Mesendoderm (in vitro differentiated cells): ENCODE data around the gene EPS8. TPM values are rescaled to one million over a fixed set of nuclear protein-coding genes. Genes with fewer than 3 reads are reported as not detected.

ENCODE experiments used
- DNase-seq: peaks from one replicate; pipeline ENCODE4 v3.0.0; 2013
- H2AK5ac ChIP-seq: 2 replicates; pipeline ENCODE4 v1.6.1; 2013; ENCODE audit warnings: low read length, inconsistent platforms
- H2BK120ac ChIP-seq: 2 replicates; pipeline ENCODE4 v1.6.1; 2013; ENCODE audit warnings: low read depth, mild to moderate bottlenecking, low read length, moderate library complexity, mixed read lengths
- H2BK15ac ChIP-seq: replicated peaks from 2 replicates; pipeline ENCODE4 v1.6.1; 2013; ENCODE audit warnings: low read depth, mild to moderate bottlenecking, moderate library complexity
- H2BK5ac ChIP-seq: 2 replicates; pipeline ENCODE4 v1.6.1; 2013; ENCODE audit warnings: low read length, inconsistent platforms
- H3K18ac ChIP-seq: 2 replicates; pipeline ENCODE4 v1.6.1; 2013; ENCODE audit warnings: mild to moderate bottlenecking, low read length, mixed read lengths
- H3K23ac ChIP-seq: one replicate; pipeline ENCODE4 v1.6.1; 2013; ENCODE audit warnings: low read length
- H3K27ac ChIP-seq: 2 replicates; pipeline ENCODE4 v1.5.1; 2013; ENCODE audit warnings: low read depth, mild to moderate bottlenecking, inconsistent platforms, low read length, moderate library complexity
- H3K27me3 ChIP-seq: 2 replicates; pipeline ENCODE4 v1.6.1; 2013; ENCODE audit warnings: low read length, control low read depth, mild to moderate bottlenecking, inconsistent platforms; ENCODE audit not compliant: insufficient read depth, poor library complexity
- H3K36me3 ChIP-seq: 2 replicates; pipeline ENCODE4 v1.6.1; 2013; ENCODE audit warnings: low read length, inconsistent platforms; ENCODE audit not compliant: control insufficient read depth, insufficient read depth
- H3K4ac ChIP-seq: one replicate; pipeline ENCODE4 v1.6.1; 2013; ENCODE audit warnings: low read depth, mild to moderate bottlenecking, low read length, moderate library complexity
- H3K4me1 ChIP-seq: 2 replicates; pipeline ENCODE4 v1.6.1; 2013; ENCODE audit warnings: low read depth, low read length, inconsistent platforms; ENCODE audit not compliant: control insufficient read depth
- H3K4me2 ChIP-seq: 2 replicates; pipeline ENCODE4 v1.6.1; 2013; ENCODE audit warnings: low read length
- H3K4me3 ChIP-seq: 2 replicates; pipeline ENCODE4 v1.5.1; 2013; ENCODE audit warnings: mild to moderate bottlenecking, low read length
- H3K56ac ChIP-seq: one replicate; pipeline ENCODE4 v1.6.1; 2013; ENCODE audit warnings: low read length
- H3K79me1 ChIP-seq: 2 replicates; pipeline ENCODE4 v1.6.1; 2013; ENCODE audit warnings: low read length, inconsistent platforms
- H3K79me2 ChIP-seq: 2 replicates; pipeline ENCODE4 v1.6.1; 2013; ENCODE audit warnings: mild to moderate bottlenecking, low read length; ENCODE audit not compliant: control insufficient read depth, insufficient read depth
- H3K9ac ChIP-seq: 2 replicates; pipeline ENCODE4 v1.6.1; 2013; ENCODE audit warnings: low read length, inconsistent platforms
- H4K5ac ChIP-seq: one replicate; pipeline ENCODE4 v1.6.1; 2013; ENCODE audit warnings: low read length
- H4K8ac ChIP-seq: one replicate; pipeline ENCODE4 v1.6.1; 2013; ENCODE audit warnings: low read depth, mild to moderate bottlenecking, control low read depth, low read length, moderate library complexity
- WGBS: extraction: QIAGEN DNeasy Blood & Tissue Kit; methylation state at CpG from one replicate; pipeline ENCODE4 v1.1.7; 2013; ENCODE audit warnings: low lambda C conversion rate, missing lambda C conversion rate; ENCODE audit not compliant: insufficient coverage; ENCODE audit errors: extremely low coverage; 5-methylcytosine and 5-hydroxymethylcytosine counted together
- polyA plus RNA-seq, 2 experiments: library from polyadenylated mRNA; stranded (reverse); fragments of 200-250 nt; gene quantifications; one replicate each; pipeline ENCODE4 v1.2.3, GENCODE V29; 2013

Gene EPS8
- 5.5 TPM for polyA plus RNA-seq (2013, experiment 1 of 2)
- 5.1 TPM for polyA plus RNA-seq (2013, experiment 2 of 2)

GRCh38 chr12:15789220-15790171 lies at the start of gene EPS8:
EPS8 (minus strand) TSS chr12:15789388; CDS start chr12:15682951, 106,437 bp downstream.
- Histone ChIP-seq H3K9ac (peak within 1 kb of the TSS; percentile 73), H3K4ac (no peak within 1 kb of the TSS), H3K23ac (no peak within 1 kb of the TSS), H2BK120ac (no peak within 1 kb of the TSS), H3K56ac (peak within 1 kb of the TSS; percentile 79), H3K79me1 (no peaks in the 10 kb centered on the region), H3K4me3 (peak within 1 kb of the TSS; percentile 56), H3K4me1 (no peaks in the 10 kb centered on the region), H3K27me3 (peaks cover 3% of the 10 kb centered on the region), H3K4me2 (peak within 1 kb of the TSS; percentile 94), H2BK5ac (no peak within 1 kb of the TSS), H3K27ac (no peak within 1 kb of the TSS), H3K79me2 (no peaks in the 10 kb centered on the region), H3K36me3 (no peaks in the 10 kb centered on the region), H2AK5ac (no peak within 1 kb of the TSS), H4K8ac (no peak within 1 kb of the TSS), H2BK15ac (no peak within 1 kb of the TSS), H3K18ac (peak within 1 kb of the TSS; percentile 41), H4K5ac (no peak within 1 kb of the TSS)
- WGBS = no CpG with 5 or more reads among the region's 85 CpGs
- DNase-seq = peak; percentile 93

- Histone ChIP-seq H3K27me3 (no peaks in the 10 kb centered on the region), H3K4me1 (no peaks in the 10 kb centered on the region), H3K79me1 (no peaks in the 10 kb centered on the region), H2BK5ac (no peak overlapping the region), H2BK15ac (no peak overlapping the region), H3K4me2 (no peak overlapping the region), H3K9ac (no peak overlapping the region), H3K23ac (no peak overlapping the region), H3K27ac (no peak overlapping the region), H4K8ac (no peak overlapping the region), H4K5ac (no peak overlapping the region), H3K18ac (no peak overlapping the region), H3K4ac (no peak overlapping the region), H3K79me2 (no peaks in the 10 kb centered on the region), H2AK5ac (no peak overlapping the region), H3K4me3 (no peak overlapping the region), H3K36me3 (no peaks in the 10 kb centered on the region), H3K56ac (no peak overlapping the region), H2BK120ac (no peak overlapping the region)
- WGBS = no CpG with 5 or more reads among the region's 5 CpGs
- DNase-seq = no peak
Measured at GRCh38 chr12:15837141-15837790, 48.1 kb upstream of the EPS8 start.

- Histone ChIP-seq H3K9ac (no peak overlapping the region), H3K23ac (no peak overlapping the region), H3K27ac (no peak overlapping the region), H2AK5ac (no peak overlapping the region), H4K8ac (no peak overlapping the region), H3K79me2 (no peaks in the 10 kb centered on the region), H3K36me3 (no peaks in the 10 kb centered on the region), H3K4ac (no peak overlapping the region), H3K4me2 (no peak overlapping the region), H4K5ac (no peak overlapping the region), H3K4me3 (no peak overlapping the region), H3K4me1 (no peaks in the 10 kb centered on the region), H3K18ac (no peak overlapping the region), H3K79me1 (no peaks in the 10 kb centered on the region), H3K56ac (no peak overlapping the region), H3K27me3 (no peaks in the 10 kb centered on the region), H2BK15ac (no peak overlapping the region), H2BK120ac (no peak overlapping the region), H2BK5ac (no peak overlapping the region)
- WGBS = no CpG with 5 or more reads among the region's 4 CpGs
- DNase-seq = no peak
Measured at GRCh38 chr12:15834575-15834974, 45.4 kb upstream of the EPS8 start.

DNA sequence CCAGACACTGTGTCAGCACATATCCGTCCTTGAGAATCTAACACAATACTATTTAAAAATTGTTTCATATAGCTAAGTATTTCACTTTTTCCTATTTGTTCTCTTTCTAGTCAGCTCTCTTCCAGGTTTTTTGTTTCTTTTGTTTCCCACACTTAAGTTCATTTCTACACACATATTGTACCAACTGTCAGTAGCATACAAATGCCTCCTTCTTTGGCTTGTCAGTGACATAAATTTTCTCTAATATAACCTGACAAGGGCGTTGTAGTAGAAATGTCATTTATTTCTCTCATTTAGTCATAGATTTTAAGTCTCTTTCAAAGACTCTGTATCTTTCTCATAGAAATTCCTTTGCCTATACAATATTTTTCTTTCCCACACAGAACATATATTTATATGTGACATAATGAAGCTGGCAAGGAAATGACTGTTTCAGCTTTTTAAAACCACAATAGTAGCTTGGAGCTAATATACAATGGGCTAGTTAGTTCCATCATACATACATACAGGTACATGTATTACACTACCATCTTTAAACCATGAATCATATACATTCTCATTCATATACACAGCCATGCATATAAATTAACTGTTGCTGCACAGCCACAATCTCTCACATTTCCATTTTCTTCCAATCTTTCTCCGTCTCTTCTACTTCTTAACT lies 42.3 kb upstream of the EPS8 start:
- no peak overlapping the region for H3K27ac ChIP-seq

GRCh38 chr12:15830538-15830937 lies 41.4 kb upstream of the EPS8 start:
- DNase-seq = no peak

More for the DNA sequence above, 42.3 kb upstream of the EPS8 start:
- Histone ChIP-seq H3K23ac (no peak overlapping the region), H3K56ac (no peak overlapping the region), H3K9ac (no peak overlapping the region), H3K4me2 (no peak overlapping the region), H3K4ac (no peak overlapping the region), H3K4me3 (no peak overlapping the region), H4K8ac (no peak overlapping the region), H3K79me2 (no peaks in the 10 kb centered on the region), H3K18ac (no peak overlapping the region), H2AK5ac (no peak overlapping the region), H2BK5ac (no peak overlapping the region), H3K36me3 (no peaks in the 10 kb centered on the region), H2BK15ac (no peak overlapping the region), H3K4me1 (no peaks in the 10 kb centered on the region), H2BK120ac (no peak overlapping the region), H3K79me1 (no peaks in the 10 kb centered on the region), H4K5ac (no peak overlapping the region), H3K27me3 (no peaks in the 10 kb centered on the region)
- DNase-seq = no peak
- WGBS = 100% methylated on average over 1 of the region's 3 CpGs

More at GRCh38 chr12:15830538-15830937, 41.4 kb upstream of the EPS8 start:
- Histone ChIP-seq H3K36me3 (no peaks in the 10 kb centered on the region), H3K27ac (no peak overlapping the region), H3K4me2 (no peak overlapping the region), H3K4ac (no peak overlapping the region), H3K4me1 (no peaks in the 10 kb centered on the region), H3K23ac (no peak overlapping the region), H2BK120ac (no peak overlapping the region), H3K27me3 (no peaks in the 10 kb centered on the region), H3K79me1 (no peaks in the 10 kb centered on the region), H3K9ac (no peak overlapping the region), H4K8ac (no peak overlapping the region), H3K18ac (no peak overlapping the region), H2BK5ac (no peak overlapping the region), H3K56ac (no peak overlapping the region), H2AK5ac (no peak overlapping the region), H3K79me2 (no peaks in the 10 kb centered on the region), H4K5ac (no peak overlapping the region), H3K4me3 (no peak overlapping the region), H2BK15ac (no peak overlapping the region)
- WGBS = no CpG with 5 or more reads among the region's 3 CpGs
